ENCODE data around the gene EHMT1. TPM values are rescaled to one million over a fixed set of nuclear protein-coding genes. Genes with fewer than 3 reads are reported as not detected.

EHMT1 gene
- total and polyA plus RNA-seq, 2 of the 13 experiments (the other 11 are each of a cell fraction or from before 2014, with no cell fraction given), result 23.0 to 27.1 TPM

DNA sequence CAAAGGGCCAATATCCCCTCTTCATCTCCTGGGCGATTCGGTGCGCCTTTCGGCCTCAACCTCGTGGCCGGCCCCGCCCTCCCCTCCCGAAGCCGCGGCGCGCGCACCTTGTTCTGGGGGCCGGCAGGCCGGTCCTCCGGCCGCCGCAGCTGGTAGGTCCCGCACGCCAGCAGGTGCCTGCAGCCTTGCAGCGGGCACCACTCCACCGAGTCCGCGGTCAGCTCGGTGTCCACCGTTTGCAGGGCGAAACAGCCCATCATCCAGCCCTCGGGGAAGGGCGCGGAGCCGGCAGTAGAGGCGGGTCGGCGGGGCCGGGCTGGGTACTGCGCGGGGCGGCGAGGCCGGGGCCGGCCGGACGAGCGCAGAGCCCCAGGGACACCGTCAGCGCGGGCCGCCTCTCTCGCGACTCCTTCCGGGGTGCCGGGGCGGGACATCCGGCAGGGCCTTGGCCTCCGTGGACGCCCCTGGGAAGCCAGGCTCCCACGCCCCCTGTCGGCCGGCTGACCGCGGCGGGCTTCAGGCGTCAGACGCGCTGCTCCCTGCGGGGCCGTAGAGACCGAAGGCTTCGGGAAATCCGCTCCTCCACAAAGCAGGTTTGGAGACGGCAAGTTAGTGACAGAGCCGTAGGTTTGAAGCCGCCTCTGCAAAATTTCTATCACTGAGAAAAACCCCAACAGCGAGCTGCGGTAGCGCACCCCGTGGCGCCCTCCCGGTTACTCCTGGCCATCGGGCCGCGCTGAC, 40.1 kb upstream of the EHMT1 start, which contains the start of gene DPH7 (continued):
- TF ChIP-seq TSC22D2 (CRISPR knock-in tag; IDR thresholded peaks at IDR 0.05; ENCODE audit: borderline replicate concordance) (no peak), KLF12 (CRISPR knock-in tag; IDR thresholded peaks at IDR 0.05; ENCODE audit: borderline replicate concordance) (peak; percentile 68; the same call in 1 of the 2 replicates), HNRNPUL1 (IDR thresholded peaks at IDR 0.05; ENCODE audit: low read depth, low read length) (no peak), ZNF329 (CRISPR knock-in tag; IDR thresholded peaks at IDR 0.05; ENCODE audit: low read depth) (no peak), KDM3A (CRISPR knock-in tag; IDR thresholded peaks at IDR 0.05; ENCODE audit: low read depth) (peak; percentile 81), ZSCAN5A (CRISPR knock-in tag; IDR thresholded peaks at IDR 0.05; ENCODE audit: borderline replicate concordance) (no peak), SP5 (CRISPR knock-in tag; IDR thresholded peaks at IDR 0.05; ENCODE audit: borderline replicate concordance, low read depth) (peak; percentile 11; the same call in 1 of the 2 replicates), ZFP82 (CRISPR knock-in tag; IDR thresholded peaks at IDR 0.05; ENCODE audit: borderline replicate concordance) (no peak; the same call in 1 of the 2 replicates), SALL2 (CRISPR knock-in tag; IDR thresholded peaks at IDR 0.05) (peak; percentile 79; the same call in 1 of the 2 replicates), ONECUT2 (CRISPR knock-in tag; IDR thresholded peaks at IDR 0.05) (0 out of 2 replicates have a peak, but pooled peaks have one; percentile 13), ZNF235 (CRISPR knock-in tag; IDR thresholded peaks at IDR 0.05; ENCODE audit: borderline replicate concordance) (0 out of 2 replicates have a peak, but pooled peaks have one; percentile 56), SMAD3 (CRISPR knock-in tag; IDR thresholded peaks at IDR 0.05) (peak; percentile 56; the same call in 1 of the 2 replicates), ATF7 (IDR thresholded peaks at IDR 0.05) (no peak), ATF7 (CRISPR knock-in tag; IDR thresholded peaks at IDR 0.05) (peak; percentile 54; the same call in 1 of the 2 replicates), PPARG (CRISPR knock-in tag; conservative IDR thresholded peaks at IDR 0.05) (no peak), ZNF883 (CRISPR knock-in tag; IDR thresholded peaks at IDR 0.05; ENCODE audit: not compliant biosample characterization) (peak; percentile 66), MYC (CRISPR knock-in tag; IDR thresholded peaks at IDR 0.05; ENCODE audit: borderline replicate concordance) (peak; percentile 73), ZSCAN20 (CRISPR knock-in tag; IDR thresholded peaks at IDR 0.05; ENCODE audit: borderline replicate concordance) (no peak), GLI4 (CRISPR knock-in tag; IDR thresholded peaks at IDR 0.05; ENCODE audit: borderline replicate concordance) (peak; percentile 61; the same call in 1 of the 2 replicates), ZNF562 (CRISPR knock-in tag; IDR thresholded peaks at IDR 0.05; ENCODE audit: borderline replicate concordance) (peak; percentile 75; the same call in 1 of the 2 replicates), CBX5 (CRISPR knock-in tag; IDR thresholded peaks at IDR 0.05; ENCODE audit: borderline replicate concordance) (0 out of 2 replicates have a peak, but pooled peaks have one; percentile 15)
- TF ChIP-seq, protein P1, sequence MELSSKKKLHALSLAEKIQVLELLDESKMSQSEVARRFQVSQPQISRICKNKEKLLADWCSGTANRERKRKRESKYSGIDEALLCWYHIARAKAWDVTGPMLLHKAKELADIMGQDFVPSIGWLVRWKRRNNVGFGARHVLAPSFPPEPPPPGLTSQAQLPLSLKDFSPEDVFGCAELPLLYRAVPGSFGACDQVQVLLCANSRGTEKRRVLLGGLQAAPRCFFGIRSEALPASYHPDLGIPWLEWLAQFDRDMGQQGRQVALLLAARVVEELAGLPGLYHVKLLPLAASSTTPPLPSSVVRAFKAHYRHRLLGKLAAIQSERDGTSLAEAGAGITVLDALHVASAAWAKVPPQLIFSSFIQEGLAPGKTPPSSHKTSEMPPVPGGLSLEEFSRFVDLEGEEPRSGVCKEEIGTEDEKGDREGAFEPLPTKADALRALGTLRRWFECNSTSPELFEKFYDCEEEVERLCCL (CRISPR knock-in tag; IDR thresholded peaks at IDR 0.05; ENCODE audit: borderline replicate concordance), result no peak
- TF ChIP-seq, protein P2, sequence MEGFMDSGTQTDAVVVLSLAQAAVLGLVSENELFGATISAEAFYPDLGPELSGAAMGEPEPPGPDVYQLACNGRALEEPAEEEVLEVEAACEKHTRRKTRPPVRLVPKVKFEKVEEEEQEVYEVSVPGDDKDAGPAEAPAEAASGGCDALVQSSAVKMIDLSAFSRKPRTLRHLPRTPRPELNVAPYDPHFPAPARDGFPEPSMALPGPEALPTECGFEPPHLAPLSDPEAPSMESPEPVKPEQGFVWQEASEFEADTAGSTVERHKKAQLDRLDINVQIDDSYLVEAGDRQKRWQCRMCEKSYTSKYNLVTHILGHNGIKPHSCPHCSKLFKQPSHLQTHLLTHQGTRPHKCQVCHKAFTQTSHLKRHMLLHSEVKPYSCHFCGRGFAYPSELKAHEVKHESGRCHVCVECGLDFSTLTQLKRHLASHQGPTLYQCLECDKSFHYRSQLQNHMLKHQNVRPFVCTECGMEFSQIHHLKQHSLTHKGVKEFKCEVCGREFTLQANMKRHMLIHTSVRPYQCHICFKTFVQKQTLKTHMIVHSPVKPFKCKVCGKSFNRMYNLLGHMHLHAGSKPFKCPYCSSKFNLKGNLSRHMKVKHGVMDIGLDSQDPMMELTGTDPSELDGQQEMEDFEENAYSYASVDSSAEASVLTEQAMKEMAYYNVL (CRISPR knock-in tag; IDR thresholded peaks at IDR 0.05; ENCODE audit: borderline replicate concordance), result no peak
- TF ChIP-seq, protein P3, sequence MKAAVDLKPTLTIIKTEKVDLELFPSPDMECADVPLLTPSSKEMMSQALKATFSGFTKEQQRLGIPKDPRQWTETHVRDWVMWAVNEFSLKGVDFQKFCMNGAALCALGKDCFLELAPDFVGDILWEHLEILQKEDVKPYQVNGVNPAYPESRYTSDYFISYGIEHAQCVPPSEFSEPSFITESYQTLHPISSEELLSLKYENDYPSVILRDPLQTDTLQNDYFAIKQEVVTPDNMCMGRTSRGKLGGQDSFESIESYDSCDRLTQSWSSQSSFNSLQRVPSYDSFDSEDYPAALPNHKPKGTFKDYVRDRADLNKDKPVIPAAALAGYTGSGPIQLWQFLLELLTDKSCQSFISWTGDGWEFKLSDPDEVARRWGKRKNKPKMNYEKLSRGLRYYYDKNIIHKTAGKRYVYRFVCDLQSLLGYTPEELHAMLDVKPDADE (CRISPR knock-in tag; IDR thresholded peaks at IDR 0.05), result no peak

All from HepG2 (cell line).